Head of caudate nucleus (tissue), 42 donors: ENCODE measurements around the gene SMNDC1.
"Not testable (repeated sequence)": the region's sequence is repeated elsewhere in the genome, so short reads cannot be mapped to it uniquely, and the experiment has no call there.

ENCODE experiments used
- DNase-seq, 42 donors: peaks; one replicate each; pipeline versions ENCODE4 v3.0.0 to v3.0.0-alpha.2; 2020 to 2021; ENCODE audit warnings: mixed read lengths in 7 of 42
- intact Hi-C: fragments of 100-400 bp; cut with DNase I; formaldehyde crosslinking; loops from one replicate; pipeline ENCODE4 v1.15.0; 2022

SMNDC1 gene

DNA sequence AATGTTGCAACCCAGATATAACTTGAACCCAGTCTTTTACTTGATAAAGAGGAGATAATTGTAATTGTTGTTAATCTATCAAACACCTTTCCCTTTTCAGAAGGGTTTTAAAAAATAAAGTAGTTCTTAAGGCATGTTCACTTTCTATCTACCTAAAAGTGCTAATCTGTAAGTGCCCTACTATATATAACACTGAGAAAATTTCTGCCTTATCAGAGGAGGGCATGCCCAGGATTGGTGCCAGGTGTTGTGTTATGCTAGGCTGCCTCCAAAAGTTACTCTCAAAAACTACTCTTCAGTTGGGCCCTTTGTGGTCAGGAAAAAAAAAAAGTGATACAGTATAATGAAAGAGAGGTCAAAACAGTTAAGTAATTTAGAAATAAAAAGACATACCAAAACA is 36.3 kb downstream of the SMNDC1 start:
- no peak for DNase-seq
- intact Hi-C loops, result loop anchor here (5.0 kb wide), 1 partner anchor 61 kb away; the partner anchor contains the start of gene MXI1

DNA sequence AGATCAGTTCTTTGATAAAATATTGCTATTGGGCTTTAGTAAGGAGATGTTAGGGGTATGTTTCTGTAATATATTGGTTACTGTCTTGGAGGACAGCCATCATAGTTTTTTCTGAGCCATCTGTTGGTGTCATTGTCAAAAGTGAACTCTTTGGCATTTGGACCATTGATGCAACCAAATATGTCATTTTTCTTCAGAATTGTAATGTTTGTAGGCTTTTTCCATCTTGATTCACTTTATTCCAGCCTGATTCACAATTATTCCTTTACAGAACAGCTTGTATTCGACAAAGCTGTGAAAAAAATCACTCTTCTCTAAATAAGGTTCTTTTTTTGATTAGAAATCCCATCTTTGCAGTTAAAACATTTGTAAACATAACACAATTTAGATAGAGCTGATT is 37.4 kb downstream of the SMNDC1 start:
- no peak for DNase-seq
- intact Hi-C loops, result loop anchor here (5.0 kb wide), 1 partner anchor 60 kb away; the partner anchor contains the start of gene MXI1

DNA sequence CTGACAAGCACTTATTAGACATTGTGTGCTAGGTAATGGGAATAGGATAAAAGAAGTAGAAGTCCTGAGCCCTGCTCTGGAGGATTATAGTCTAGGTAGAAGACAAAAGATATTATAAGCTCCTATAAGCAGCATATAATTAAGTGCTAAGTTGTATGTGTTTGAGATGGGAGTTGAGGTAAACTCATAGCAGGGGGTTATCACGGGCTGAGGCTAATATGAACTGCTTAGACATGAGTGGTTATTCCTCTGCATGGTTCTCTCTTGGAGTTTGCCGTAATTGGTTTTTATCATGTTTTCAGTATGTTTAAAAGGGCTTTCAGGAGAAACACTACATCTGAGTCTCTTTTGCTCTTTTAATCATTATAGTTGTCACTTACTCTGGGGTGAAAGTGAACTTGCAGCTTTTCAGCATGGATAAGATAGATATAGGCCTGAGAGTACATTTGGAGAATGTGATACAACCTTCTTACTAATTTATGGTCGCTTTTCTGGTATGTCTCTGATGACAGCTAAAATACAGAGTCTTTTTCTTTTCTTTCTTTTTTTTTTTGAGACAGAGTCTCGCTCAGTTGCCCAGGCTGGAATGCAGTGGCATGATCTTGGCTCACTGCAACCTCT is 39.0 kb downstream of the SMNDC1 start:
- intact Hi-C loops, result loop anchor here (5.0 kb wide), 1 partner anchor 58 kb away; the partner anchor contains the start of gene MXI1
- DNase-seq, result no peak

DNA sequence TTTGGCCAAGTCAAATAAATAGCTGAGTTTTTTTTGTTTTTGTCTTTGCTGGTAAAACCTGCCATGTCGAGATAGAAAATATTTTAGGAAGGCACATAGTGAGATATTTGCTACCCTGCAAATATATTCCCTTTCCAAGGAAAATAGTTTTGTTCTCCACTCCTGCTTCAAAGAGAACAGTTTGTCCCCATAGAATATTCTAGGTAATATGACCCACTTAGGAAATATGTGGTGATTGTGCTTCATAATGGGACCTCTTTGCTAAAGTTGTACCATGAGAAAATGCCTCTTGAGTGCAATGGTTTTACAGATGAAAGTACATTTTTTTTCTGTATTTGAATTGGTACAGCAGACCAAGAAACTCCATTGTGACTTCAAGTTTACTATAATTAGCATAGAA is 41.6 kb downstream of the SMNDC1 start:
- intact Hi-C loops, result no loop called here
- no peak for DNase-seq

DNA sequence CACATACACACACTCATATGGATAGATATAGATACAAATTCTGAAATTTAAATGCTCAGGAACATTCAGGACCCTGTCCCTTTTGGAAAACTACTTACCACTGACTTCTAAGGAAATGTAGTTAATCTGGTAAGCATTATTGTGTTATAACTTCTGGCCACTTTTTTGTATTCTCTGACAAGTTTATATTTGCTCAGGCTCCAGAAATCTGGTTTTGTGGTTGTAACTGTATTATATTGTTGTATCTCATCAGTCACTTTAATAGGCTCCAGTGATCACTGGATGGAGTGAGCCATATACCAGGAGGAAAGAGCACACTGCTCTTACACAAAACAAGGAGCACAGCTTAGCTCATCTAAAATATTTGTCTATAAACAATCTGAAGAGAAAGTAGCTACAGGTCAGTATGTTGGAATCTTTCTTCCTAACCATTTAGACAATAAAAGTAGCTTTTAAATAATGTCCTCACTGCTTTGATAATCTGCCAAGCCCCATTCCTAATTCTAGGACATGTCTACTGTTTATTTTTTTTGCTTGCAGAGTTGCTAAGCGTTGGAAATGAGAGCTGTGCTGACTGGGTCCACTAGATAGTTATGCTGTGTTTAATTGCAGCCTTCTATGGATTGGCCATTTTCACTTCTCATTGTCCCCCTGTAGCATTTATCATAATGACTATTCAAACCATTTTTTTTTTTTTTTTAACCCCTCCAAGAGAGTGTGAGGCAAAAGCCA is 43.8 kb downstream of the SMNDC1 start:
- intact Hi-C loops, result no loop called here
- DNase-seq, result no peak

DNA sequence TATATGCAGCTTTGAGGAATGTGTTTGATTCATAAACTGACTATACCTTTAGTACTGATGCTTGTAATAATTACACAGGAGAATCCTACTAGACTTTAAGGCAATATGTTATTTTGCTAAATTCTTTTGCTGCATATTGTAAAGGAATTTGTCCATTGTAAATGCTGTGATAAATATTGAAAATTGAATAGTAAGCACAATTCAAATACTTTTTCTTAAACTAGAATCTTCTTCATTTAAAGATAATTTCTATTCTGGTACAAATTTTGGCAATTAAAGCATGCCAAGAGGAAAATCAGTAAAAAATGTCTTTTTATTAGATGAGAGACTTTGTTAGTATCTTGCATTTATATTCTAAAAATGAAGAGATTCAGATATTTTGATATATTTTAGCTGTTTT is 45.4 kb downstream of the SMNDC1 start:
- no peak for DNase-seq
- intact Hi-C loops, result no loop called here

DNA sequence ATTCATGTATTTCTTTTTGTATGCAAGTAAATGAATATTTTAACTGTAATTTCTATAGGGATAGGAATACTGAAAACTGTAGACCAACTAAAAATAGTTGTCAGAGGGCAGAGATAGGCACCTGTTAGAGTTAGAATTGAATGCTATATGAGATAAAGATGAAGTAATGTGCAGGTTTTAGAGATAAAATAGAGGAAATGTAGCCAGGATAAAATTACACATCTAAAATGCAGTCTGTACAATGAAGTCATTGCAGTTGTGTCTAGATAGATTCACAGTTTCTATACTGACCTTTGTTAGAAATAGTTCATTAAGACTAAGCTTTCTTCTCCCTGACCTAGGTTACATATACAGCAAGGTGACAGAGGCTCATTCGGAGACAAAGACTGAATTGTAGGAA is 46.2 kb downstream of the SMNDC1 start:
- DNase-seq, result no peak
- intact Hi-C loops, result no loop called here

DNA sequence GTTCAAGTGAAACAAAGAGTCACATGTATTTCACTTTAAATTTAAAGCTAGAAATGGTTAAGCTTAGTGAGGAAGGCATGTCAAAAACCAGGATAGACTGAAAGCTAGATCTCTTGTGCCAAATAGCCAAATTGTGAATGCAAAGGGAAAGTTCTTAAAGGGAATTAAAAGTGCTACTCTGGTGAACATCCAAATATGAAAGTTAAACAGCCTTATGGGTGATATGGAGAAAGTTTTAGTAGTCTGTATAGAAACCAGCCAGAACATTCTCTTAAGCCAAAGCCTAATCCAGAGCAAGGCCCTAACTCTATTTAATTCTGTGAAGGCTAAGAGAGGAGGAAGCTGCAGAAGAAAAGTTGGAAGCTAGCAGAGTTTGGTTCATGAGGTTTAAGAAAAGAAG is 50.3 kb downstream of the SMNDC1 start:
- intact Hi-C loops, result no loop called here
- DNase-seq, result no peak

DNA sequence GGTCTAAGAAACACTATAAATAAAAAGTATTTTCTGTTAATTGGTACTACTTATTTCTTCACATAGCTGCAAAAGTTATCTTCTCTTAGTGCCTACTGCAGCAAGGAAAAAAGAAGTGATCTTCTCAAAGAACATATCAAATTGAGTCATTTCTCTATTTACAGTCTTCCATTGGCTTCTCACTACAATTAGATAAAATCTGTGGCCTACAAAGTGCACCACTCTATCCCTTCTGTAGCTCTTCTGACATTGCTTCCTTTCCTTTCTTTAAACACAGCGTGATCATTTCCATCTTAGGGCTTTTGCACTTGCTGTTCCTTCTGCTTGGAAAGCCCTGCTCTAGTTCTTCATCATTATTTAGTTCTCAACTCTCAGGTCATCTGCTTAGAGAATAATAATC is 52.6 kb downstream of the SMNDC1 start:
- intact Hi-C loops, result no loop called here

DNA sequence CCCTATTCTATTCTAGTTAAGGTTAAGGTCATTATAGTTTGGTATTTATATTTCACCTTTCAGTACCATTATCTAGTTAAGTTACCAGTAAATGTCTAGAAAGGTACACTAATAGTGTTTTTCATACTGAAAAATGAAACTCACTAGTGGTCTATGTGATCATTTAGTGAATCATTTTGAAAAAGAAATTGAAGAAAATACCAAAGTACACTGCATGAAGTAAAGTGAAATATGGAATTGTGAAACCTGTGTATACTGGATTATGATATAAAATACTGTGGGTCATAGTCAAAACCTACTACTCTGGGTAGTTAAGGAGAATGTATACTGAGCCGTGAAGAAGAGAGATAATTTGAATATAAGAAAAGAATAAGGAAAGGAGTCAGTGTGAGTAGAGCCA is 53.3 kb downstream of the SMNDC1 start:
- DNase-seq, intact Hi-C loops: not testable (repeated sequence)

More for the DNA sequence above, 52.6 kb downstream of the SMNDC1 start:
- no peak for DNase-seq

DNA sequence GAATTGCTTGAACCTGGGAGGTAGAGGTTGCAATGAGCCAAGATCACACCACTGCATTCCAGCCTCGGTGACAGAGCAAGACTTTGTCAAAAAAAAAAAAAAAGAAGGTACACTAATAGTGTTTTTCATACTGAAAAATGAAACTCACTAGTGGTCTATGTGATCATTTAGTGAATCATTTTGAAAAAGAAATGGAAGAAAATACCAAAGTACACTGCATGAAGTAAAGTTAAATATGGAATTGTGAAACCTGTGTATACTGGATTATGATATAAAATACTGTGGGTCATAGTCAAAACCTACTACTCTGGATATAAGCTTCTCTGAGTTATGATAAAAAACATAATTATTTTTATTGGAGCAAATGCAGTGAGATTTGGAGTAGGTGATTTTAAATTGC is 55.2 kb downstream of the SMNDC1 start:
- DNase-seq, intact Hi-C loops: not testable (repeated sequence)

DNA sequence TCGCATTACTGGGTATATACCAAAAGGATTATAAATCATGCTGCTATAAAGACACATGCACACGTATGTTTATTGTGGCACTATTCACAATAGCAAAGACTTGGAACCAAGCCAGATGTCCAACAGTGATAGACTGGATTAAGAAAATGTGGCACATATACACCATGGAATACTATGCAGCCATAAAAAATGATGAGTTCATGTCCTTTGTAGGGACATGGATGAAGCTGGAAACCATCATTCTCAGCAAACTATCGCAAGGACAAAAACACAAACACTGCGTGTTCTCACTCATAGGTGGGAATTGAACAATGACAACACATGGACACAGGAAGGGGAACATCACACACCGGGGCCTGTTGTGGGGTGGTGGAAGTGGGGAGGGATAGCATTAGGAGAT is 56.9 kb downstream of the SMNDC1 start:
- DNase-seq, intact Hi-C loops: not testable (repeated sequence)

DNA sequence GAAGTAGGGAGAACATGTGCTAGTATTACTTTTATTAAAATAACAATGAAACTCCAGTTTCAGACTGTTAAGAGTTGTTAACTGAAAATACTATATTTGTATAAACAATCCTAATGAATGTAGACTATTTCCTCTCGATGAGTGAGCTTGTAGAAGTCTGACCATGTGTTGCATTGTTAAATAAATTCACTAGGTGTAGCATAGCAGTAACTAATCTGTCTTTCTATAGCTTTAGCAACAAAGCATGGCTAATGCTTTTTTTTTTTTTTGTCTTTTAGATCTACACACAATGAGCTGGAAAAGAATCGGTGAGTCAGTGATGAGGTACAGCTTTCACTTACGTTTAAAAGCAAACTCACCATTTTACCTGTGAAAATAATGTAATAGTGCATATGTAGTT is 60.2 kb downstream of the SMNDC1 start:
- intact Hi-C loops, result no loop called here
- DNase-seq, result no peak

DNA sequence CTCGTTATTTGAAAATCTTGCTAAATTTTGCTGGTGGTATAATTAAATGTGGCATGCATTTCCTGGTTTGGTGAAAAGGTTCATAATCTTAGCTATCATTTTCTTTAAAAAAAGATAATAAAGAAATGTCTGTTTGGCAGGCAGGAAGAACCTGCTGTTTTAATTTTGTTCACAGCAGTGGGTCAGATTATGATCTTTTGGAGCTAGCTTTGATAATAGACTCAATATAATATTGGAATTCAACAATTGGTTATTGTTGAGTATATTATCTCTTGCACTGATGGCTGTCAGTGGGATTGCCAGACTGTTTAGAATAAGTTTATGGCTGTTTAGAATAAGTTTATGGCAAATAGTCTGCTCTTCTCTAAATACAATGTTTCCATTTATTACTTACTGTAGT is 62.2 kb downstream of the SMNDC1 start:
- DNase-seq, result no peak
- intact Hi-C loops, result no loop called here

DNA sequence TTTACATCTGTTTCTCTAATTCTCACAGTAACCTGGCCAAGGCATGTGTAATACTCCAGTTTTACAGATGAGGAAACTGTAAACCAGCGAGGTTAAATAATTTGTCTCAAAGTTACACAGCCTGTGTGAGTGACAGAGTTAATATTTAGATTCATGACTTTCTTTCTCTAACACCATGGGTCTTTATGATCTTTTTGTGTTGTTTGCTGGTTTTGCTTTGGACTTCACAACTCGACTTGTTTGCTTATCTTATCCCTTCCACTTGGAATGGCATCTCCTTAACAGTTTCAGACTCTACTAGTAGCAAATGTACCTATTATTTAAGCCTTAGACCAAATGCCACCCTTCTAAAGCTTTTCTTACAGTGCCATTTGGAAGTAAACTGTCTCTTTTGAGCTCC is 62.9 kb downstream of the SMNDC1 start:
- intact Hi-C loops, result no loop called here
- DNase-seq, result no peak

DNA sequence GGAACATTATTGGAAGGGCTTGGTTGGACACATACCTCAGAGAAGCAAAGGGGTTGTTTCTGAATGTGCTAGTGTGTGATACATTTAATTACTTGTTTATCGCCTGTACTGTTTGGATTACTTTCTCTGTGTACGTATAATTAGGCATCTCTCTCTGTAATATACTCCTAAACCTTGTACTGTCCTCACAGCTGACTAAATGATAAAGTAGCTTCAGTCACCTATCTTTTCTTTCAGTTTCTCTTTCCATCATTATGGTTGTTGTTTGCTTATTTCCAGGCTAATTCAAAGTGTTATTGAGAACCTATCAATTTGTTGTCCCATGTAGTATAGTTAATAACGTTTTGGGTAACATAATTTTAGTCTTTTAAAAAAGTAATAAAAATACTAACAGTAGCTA is 63.3 kb downstream of the SMNDC1 start:
- DNase-seq, result no peak
- intact Hi-C loops, result no loop called here
